NCI-H1417 (cell line): Measurements from ENCODE around the gene MGRN1.

Experiments used
- DNase-seq, 3 experiments: peaks; one replicate each; lab custom pipeline; 2025; lab: John Stamatoyannopoulos, UW

Gene MGRN1

GRCh38 chr16:4604401-4604800 lies 20.2 kb upstream of the MGRN1 start:
- no peak for DNase-seq

GRCh38 chr16:4606354-4606753 lies 18.3 kb upstream of the MGRN1 start:
- peak in 2 of 3 experiments; percentile 6 to 34 for DNase-seq

- DNase-seq, result no peak
Measured at GRCh38 chr16:4607841-4608703, 16.6 kb upstream of the MGRN1 start.

- no peak for DNase-seq
Measured at GRCh38 chr16:4608704-4608980, 16.0 kb upstream of the MGRN1 start.

GRCh38 chr16:4609200-4610010 lies 15.2 kb upstream of the MGRN1 start:
- no peak for DNase-seq

GRCh38 chr16:4610011-4611005 lies 14.3 kb upstream of the MGRN1 start:
- DNase-seq, result no peak

GRCh38 chr16:4611337-4612021 lies 13.1 kb upstream of the MGRN1 start:
- DNase-seq, result no peak

- DNase-seq, result no peak
Measured at GRCh38 chr16:4612474-4612931, 12.1 kb upstream of the MGRN1 start.

GRCh38 chr16:4612977-4613635 lies 11.5 kb upstream of the MGRN1 start:
- DNase-seq, result no peak

GRCh38 chr16:4613636-4614570 lies 10.7 kb upstream of the MGRN1 start:
- DNase-seq, result peak in 2 of 3 experiments; percentile 64 to 65

- peak; percentile 71 to 94 (median 91) for DNase-seq
Measured at GRCh38 chr16:4614571-4615383, 9.8 kb upstream of the MGRN1 start, which contains the start of gene UBALD1. Gene UBALD1 (minus strand): TSS chr16:4614888. CDS start chr16:4614797, 91 bp downstream.

GRCh38 chr16:4615384-4616046 lies 9.1 kb upstream of the MGRN1 start:
- no peak for DNase-seq

GRCh38 chr16:4616047-4616811 lies 8.4 kb upstream of the MGRN1 start:
- peak; percentile 94 to 100 (median 99) for DNase-seq

- DNase-seq, result no peak
Measured at GRCh38 chr16:4617880-4618279, 6.7 kb upstream of the MGRN1 start.

- peak in 1 of 3 experiments; percentile 53 for DNase-seq
Measured at GRCh38 chr16:4618645-4619418, 5.8 kb upstream of the MGRN1 start.

GRCh38 chr16:4623593-4623992 lies 1.0 kb upstream of the MGRN1 start:
- no peak for DNase-seq
